Stimulated activated naive B cell treated with anti-CD40 and anti-IgM and Interleukin-4, amounts not matched to agents 10 μg/mL and 1 μg/mL and 100 μg/mL, for 72 hours (primary cell): ENCODE data around the gene IQSEC1.

Experiments
- ATAC-seq, 2 donors: fragments of 150-1000 bp; cut with Tn5 transposase; replicated peaks; 2 replicates each; pipeline ENCODE4 v1.10.0; 2021; ENCODE audit warnings: moderate library complexity in 1 of 2
- DNase-seq: peaks from one replicate; pipeline ENCODE4 v3.0.0; 2021
- H3K27ac Mint-ChIP-seq: one replicate; pipeline ENCODE4 v1.8.0; 2022; ENCODE audit warnings: mild to moderate bottlenecking, mixed read lengths
- H3K27me3 Mint-ChIP-seq, 2 donors: one replicate each; pipeline ENCODE4 v1.8.0; 2022; ENCODE audit warnings: mixed read lengths in 2 of 2
- H3K36me3 Mint-ChIP-seq, 2 donors: one replicate each; pipeline ENCODE4 v1.8.0; 2022; ENCODE audit warnings: mixed read lengths in 2 of 2, mild to moderate bottlenecking in 1 of 2
- H3K4me1 Mint-ChIP-seq, 2 donors: one replicate each; pipeline ENCODE4 v1.8.0; 2022; ENCODE audit warnings: mixed read lengths in 2 of 2, mild to moderate bottlenecking in 1 of 2
- H3K4me3 Mint-ChIP-seq, 2 donors: one replicate each; pipeline ENCODE4 v1.8.0; 2022; ENCODE audit warnings: mild to moderate bottlenecking in 2 of 2, mixed read lengths in 2 of 2, moderate library complexity in 1 of 2
- H3K9me3 Mint-ChIP-seq, 2 donors: one replicate each; pipeline ENCODE4 v1.8.0; 2022; ENCODE audit warnings: mixed read lengths in 2 of 2, mild to moderate bottlenecking in 1 of 2

IQSEC1 gene

DNA sequence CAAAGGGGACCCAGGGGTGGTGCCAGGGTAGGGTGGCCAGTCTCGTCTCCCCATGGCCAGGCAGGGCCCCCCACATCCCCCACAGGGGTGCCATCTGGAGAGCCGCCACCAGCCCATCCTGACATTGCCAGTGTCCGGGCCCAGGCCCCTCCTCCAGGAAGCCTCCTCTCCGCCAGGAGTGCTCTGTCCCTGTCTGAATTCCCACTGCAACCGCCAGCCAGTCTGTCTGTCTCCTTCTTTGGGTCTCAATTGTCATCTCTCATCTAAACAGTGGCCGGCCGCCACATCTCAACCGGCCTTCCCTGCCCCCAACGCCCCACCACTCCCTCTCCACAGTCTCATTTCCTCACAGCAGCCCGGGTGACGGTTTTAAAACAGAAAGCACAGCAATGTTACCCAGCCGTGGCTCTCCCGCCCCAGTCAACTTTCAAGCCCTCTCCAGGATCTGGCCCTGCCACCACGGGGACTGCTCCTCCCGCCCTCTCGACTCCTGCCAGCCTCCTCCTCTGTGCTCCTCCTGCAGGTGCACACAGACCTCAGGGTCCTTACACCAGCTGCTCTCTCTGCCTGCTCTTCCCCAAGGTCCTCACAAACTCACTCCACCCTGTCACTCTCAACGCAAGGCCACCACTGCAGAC, 57.0 kb downstream of the IQSEC1 start:
- H3K27me3 Mint-ChIP-seq, result no peaks in the 10 kb centered on the region
- H3K27ac Mint-ChIP-seq, result peak overlapping the region; percentile 93
- ATAC-seq (peak; percentile 43 to 55), DNase-seq (peak; percentile 80)
- H3K9me3 Mint-ChIP-seq, result no peaks in the 10 kb centered on the region
- H3K4me1 Mint-ChIP-seq, result peaks cover 60 to 95% of the 10 kb centered on the region in 2 donors
- H3K4me3 Mint-ChIP-seq, result peak overlapping the region; percentile 81 to 86
- peaks cover 11 to 23% of the 10 kb centered on the region in 2 donors for H3K36me3 Mint-ChIP-seq

DNA sequence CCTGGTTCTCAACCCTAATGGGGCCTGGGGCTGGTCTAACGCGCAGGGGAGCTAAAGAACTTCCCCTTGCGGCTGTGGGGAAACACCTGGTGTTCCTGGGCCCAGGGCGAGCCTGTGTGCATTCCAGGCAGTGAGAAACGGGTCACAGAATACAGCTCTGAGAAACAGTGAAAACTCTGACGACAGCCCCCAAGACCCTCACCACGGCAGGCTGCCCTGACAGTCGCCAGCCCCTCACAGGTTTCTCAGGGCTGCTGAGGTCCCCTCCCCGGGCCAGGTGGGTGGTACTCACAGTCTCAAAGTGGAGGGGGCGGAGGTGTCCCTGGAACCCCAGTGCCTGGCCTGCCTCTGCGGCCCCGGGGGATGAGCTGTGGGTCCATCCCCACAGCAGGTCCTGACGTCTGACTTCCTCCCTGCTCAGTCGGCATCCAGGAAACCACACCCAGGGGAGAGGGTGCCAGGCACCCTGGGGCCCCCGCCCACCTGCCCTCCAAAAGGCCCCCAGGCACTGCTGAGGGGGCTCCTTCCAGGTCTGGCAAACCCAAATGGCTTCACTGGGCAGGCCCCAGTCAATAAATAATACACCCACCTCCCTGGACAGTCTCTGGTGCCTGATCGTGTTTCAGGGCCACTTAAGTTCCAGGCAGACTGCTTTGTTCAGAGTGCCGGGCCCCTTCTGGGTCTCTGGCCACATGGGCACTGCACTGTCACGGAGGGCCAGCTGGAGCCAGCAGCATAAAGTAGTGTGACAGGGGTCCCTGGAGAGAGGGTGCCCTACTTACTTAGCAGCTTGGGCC, 57.7 kb downstream of the IQSEC1 start:
- ATAC-seq (peak; percentile 52), DNase-seq (peak; percentile 82)
- Mint-ChIP-seq H3K9me3 (no peaks in the 10 kb centered on the region), H3K27ac (peak overlapping the region; percentile 93), H3K27me3 (no peaks in the 10 kb centered on the region), H3K4me3 (peak overlapping the region; percentile 81 to 86), H3K4me1 (peaks cover 63 to 95% of the 10 kb centered on the region in 2 donors), H3K36me3 (peaks cover 14 to 26% of the 10 kb centered on the region in 2 donors)

- no peaks in the 10 kb centered on the region for H3K27me3 Mint-ChIP-seq
- peaks cover 19 to 28% of the 10 kb centered on the region in 2 donors for H3K36me3 Mint-ChIP-seq
- H3K27ac Mint-ChIP-seq, result peak overlapping the region; percentile 93
- H3K9me3 Mint-ChIP-seq, result no peaks in the 10 kb centered on the region
- ATAC-seq (peak in 1 of 2 donors; percentile 1), DNase-seq (no peak)
- H3K4me1 Mint-ChIP-seq, result peaks cover 65 to 95% of the 10 kb centered on the region in 2 donors
- peak overlapping the region; percentile 81 to 86 for H3K4me3 Mint-ChIP-seq
Observed at GRCh38 chr3:13014755-13015285, 58.4 kb downstream of the IQSEC1 start.

DNA sequence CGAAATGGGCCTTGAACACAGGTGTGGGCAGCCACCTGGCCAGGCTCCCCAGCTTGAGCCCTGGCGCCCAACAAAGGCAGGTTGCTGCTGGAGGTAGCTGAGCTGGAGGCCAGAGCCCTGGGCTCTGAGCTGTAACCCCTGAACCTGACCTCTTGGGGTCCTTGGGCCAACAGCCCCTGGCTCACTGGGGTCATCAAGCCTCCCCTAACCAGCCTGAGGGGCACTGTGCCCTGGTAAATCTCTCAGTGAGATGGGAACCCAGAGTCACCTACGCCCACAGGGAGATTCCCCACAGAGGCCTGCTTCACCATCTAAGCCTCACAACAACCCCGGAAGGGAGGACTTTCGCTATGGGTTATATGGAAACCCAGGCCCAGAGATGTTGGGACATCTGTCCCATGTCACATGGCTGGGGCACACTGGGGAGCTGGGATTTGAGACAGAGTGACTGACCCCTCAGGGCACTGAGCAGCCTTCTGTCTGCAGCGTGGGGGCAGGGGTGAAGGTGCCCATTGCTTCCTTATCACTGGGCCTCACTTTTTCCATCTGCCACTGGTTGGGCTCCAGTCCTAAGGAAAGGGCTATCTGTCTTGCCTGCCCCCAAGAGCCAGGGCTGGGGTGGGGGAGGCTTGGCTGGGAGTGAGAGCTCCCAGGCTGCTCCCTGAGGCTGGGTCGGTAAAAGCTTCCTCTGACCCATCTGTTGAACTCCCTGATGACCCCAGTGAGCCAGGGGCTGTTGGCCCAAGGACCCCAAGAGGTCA, 59.1 kb downstream of the IQSEC1 start:
- H3K4me3 Mint-ChIP-seq, result peak overlapping the region; percentile 81 to 86
- ATAC-seq (no peak), DNase-seq (no peak)
- H3K9me3 Mint-ChIP-seq, result no peaks in the 10 kb centered on the region
- H3K27ac Mint-ChIP-seq, result peak overlapping the region; percentile 93
- no peaks in the 10 kb centered on the region for H3K27me3 Mint-ChIP-seq
- peaks cover 68 to 97% of the 10 kb centered on the region in 2 donors for H3K4me1 Mint-ChIP-seq
- H3K36me3 Mint-ChIP-seq, result peaks cover 21 to 30% of the 10 kb centered on the region in 2 donors

DNA sequence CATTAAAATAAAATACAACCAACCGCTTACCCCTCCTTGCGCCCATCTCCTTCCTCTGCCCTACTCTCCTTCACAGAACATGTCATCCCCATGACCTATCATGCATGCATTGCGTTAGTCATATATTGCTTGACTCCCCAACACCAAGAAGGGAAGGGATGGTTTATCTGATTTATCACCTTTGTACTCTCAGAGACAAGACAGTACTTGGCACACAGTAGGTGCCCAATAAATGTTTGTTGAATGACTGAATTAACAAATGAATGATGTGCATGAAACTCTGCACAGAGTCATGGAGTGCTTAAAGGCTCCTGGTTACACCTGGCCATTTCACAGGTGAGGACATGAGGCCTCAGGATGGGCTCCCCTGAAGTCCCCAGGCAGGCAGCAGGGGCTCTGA, 59.7 kb downstream of the IQSEC1 start:
- peaks cover 21 to 31% of the 10 kb centered on the region in 2 donors for H3K36me3 Mint-ChIP-seq
- DNase-seq (no peak), ATAC-seq (no peak)
- H3K27me3 Mint-ChIP-seq, result no peaks in the 10 kb centered on the region
- H3K9me3 Mint-ChIP-seq, result no peaks in the 10 kb centered on the region
- H3K4me1 Mint-ChIP-seq, result peaks cover 72 to 100% of the 10 kb centered on the region in 2 donors
- peak overlapping the region; percentile 93 for H3K27ac Mint-ChIP-seq
- H3K4me3 Mint-ChIP-seq, result peak overlapping the region; percentile 0 to 81

GRCh38 chr3:13013151-13013561, 60.1 kb downstream of the IQSEC1 start:
- no peak for DNase-seq
- H3K4me1 Mint-ChIP-seq, result peaks cover 74 to 100% of the 10 kb centered on the region in 2 donors

GRCh38 chr3:13012221-13012691, 61.0 kb downstream of the IQSEC1 start:
- Mint-ChIP-seq H3K27me3 (no peaks in the 10 kb centered on the region), H3K4me3 (peak overlapping the region; percentile 63 to 68), H3K4me1 (peaks cover 72 to 100% of the 10 kb centered on the region in 2 donors), H3K27ac (peak overlapping the region; percentile 93), H3K9me3 (no peaks in the 10 kb centered on the region), H3K36me3 (peaks cover 19 to 34% of the 10 kb centered on the region in 2 donors)
- peak; percentile 57 to 60 for ATAC-seq
- DNase-seq, result peak; percentile 70

More at GRCh38 chr3:13013151-13013561, 60.1 kb downstream of the IQSEC1 start:
- H3K27ac Mint-ChIP-seq, result peak overlapping the region; percentile 93
- peaks cover 24 to 35% of the 10 kb centered on the region in 2 donors for H3K36me3 Mint-ChIP-seq
- H3K9me3 Mint-ChIP-seq, result no peaks in the 10 kb centered on the region
- H3K4me3 Mint-ChIP-seq, result peak overlapping the region; percentile 0 to 81
- H3K27me3 Mint-ChIP-seq, result no peaks in the 10 kb centered on the region
- no peak for ATAC-seq

DNA sequence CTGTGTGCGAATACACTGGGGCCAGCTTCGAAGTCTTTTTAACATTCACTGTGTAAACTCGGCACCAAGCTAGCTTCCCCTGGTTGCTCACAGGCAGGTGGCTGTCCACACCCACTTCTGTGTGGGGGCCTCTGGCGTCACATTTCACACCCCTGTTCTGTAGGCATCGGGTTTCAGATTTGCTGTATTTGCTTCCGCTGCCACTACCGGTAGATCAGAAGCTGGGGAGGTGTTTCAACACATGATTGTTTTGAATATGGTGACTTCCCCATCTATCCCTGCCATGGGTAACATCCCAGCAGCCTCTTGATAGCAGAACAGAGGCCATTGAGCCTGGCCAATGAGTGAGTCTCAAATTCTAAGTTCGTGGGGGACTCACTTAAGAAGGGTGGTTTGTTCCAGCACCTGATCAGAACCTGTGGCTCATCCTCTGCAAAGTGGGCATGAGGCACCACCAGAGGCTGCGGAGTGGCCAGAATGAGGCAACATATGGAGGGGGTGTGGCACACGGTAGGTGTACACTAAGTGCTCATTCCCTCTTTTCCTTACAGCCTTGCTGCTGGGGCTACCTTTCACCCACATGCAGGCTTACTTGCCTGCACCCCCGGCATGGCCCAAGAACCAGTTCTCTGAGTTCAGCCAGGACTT, 61.5 kb downstream of the IQSEC1 start:
- ATAC-seq (peak; percentile 40 to 48), DNase-seq (peak; percentile 84)
- peak overlapping the region; percentile 93 for H3K27ac Mint-ChIP-seq
- H3K4me1 Mint-ChIP-seq, result peaks cover 71 to 100% of the 10 kb centered on the region in 2 donors
- H3K36me3 Mint-ChIP-seq, result peaks cover 17 to 30% of the 10 kb centered on the region in 2 donors
- H3K4me3 Mint-ChIP-seq, result peak overlapping the region; percentile 63 to 70
- no peaks in the 10 kb centered on the region for H3K9me3 Mint-ChIP-seq
- H3K27me3 Mint-ChIP-seq, result no peaks in the 10 kb centered on the region

DNA sequence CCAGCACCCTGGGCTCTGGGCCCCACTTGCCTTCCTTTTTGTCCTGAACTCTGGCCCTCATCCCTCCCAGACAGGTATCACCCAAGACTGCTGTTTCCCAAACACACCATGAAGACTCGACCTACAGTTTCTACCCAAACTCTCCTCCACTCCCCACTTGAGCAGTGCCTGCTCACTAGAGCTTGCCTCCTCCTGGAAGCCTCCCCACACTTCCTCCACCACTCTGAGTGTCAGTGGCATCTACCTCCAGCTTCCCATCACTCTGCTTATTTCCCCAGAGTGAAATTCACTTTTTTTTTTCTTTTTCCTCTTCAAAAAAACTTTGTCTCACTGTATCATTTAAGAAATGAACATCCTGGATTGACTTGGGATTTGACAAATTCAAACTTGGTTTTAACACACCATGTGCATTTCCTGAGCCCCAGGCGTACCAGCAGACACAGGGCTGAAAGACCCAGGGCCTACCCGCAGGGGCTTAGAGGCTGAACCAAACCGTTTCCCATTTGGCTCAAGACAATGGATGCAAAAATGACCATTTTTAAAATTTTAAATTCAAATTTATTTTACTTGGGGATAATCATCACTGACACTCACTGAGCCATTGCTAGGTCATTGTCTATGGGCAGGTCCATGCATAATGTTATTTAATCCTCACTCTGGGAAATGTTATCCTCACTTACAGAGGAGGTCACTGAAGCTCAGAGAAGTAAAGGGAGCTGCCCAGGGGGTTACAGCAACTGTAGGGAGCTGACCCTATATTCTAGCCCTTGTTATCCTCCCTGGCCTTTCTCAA, 62.3 kb downstream of the IQSEC1 start:
- H3K9me3 Mint-ChIP-seq, result no peaks in the 10 kb centered on the region
- no peak for DNase-seq
- H3K4me3 Mint-ChIP-seq, result peak overlapping the region; percentile 70 to 71
- ATAC-seq, result no peak
- peaks cover 20 to 34% of the 10 kb centered on the region in 2 donors for H3K36me3 Mint-ChIP-seq
- H3K4me1 Mint-ChIP-seq, result peaks cover 72 to 100% of the 10 kb centered on the region in 2 donors
- H3K27me3 Mint-ChIP-seq, result no peaks in the 10 kb centered on the region
- peak overlapping the region; percentile 93 for H3K27ac Mint-ChIP-seq

DNA sequence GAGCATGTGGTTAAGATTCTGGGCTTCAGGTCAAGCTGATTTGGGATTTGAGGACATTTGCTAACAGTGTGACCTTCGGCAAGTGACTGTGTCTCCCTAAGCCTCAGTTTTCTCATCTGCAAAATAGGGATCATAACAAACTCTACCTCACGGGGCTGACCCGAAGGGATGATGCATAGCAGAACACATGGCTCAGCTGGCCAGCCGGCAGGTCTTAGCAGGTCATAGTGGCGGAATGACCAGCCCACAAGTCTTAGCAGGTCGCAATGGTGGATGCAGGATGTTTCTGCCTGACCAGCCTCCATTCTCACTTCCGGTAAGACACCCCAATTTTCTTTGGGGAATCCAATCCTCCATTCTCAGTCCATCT, 63.3 kb downstream of the IQSEC1 start:
- Mint-ChIP-seq H3K9me3 (no peaks in the 10 kb centered on the region), H3K27me3 (no peaks in the 10 kb centered on the region), H3K36me3 (peaks cover 27 to 42% of the 10 kb centered on the region in 2 donors), H3K4me1 (peaks cover 77 to 100% of the 10 kb centered on the region in 2 donors), H3K27ac (peak overlapping the region; percentile 93), H3K4me3 (peak overlapping the region; percentile 66 to 78)
- ATAC-seq, result no peak
- no peak for DNase-seq

GRCh38 chr3:13009132-13009945, 63.9 kb downstream of the IQSEC1 start:
- ATAC-seq (peak; percentile 47 to 58), DNase-seq (peak; percentile 78)
- H3K4me3 Mint-ChIP-seq, result peak overlapping the region; percentile 68 to 78
- no peaks in the 10 kb centered on the region for H3K9me3 Mint-ChIP-seq
- peak overlapping the region; percentile 93 for H3K27ac Mint-ChIP-seq
- peaks cover 75 to 100% of the 10 kb centered on the region in 2 donors for H3K4me1 Mint-ChIP-seq
- no peaks in the 10 kb centered on the region for H3K27me3 Mint-ChIP-seq
- peaks cover 29 to 42% of the 10 kb centered on the region in 2 donors for H3K36me3 Mint-ChIP-seq
